A673 (cell line): ENCODE results near the gene CREB5. TPM values are rescaled to one million over a fixed set of nuclear protein-coding genes. Genes with fewer than 3 reads are reported as not detected.

Experiments
- BruUV-seq: library from RNA; stranded (reverse); fragments of 400-500 nt; replicated peaks from 2 replicates; lab custom pipeline; 2021; lab: Mats Ljungman, UMichigan
- CTCF ChIA-PET: fragments of 300-600 bp; sonication (Branson Sonifier 250); formaldehyde crosslinking; loops from one replicate; lab custom pipeline; 2022; ENCODE audit warnings: antibody characterized with exemption; lab: Charles Lee
- POLR2A ChIA-PET: fragments of 300-600 bp; sonication (Branson Sonifier 250); formaldehyde crosslinking; loops from one replicate; lab custom pipeline; 2022; ENCODE audit warnings: antibody characterized with exemption; ENCODE audit not compliant: low non-redundant PET; lab: Charles Lee
- DNase-seq: peaks from one replicate; pipeline ENCODE4 v3.0.0-alpha.2; 2015; ENCODE audit warnings: low spot score
- H3K27ac ChIP-seq: fragments of 200-600 bp; sonication (generic); 2 replicates; pipeline ENCODE4 v1.5.1; 2016; ENCODE audit warnings: mixed run types, low read depth, mild to moderate bottlenecking, mixed read lengths, antibody characterized with exemption, low read length; ENCODE audit not compliant: poor library complexity, severe bottlenecking
- H3K27me3 ChIP-seq: fragments of 200-600 bp; sonication (generic); replicated peaks from 2 replicates; pipeline ENCODE4 v1.6.1; 2017; ENCODE audit warnings: mixed run types, low read depth, mild to moderate bottlenecking, mixed read lengths, antibody characterized with exemption, low read length; ENCODE audit not compliant: insufficient read depth, poor library complexity
- H3K36me3 ChIP-seq: fragments of 200-600 bp; sonication (generic); 2 replicates; pipeline ENCODE4 v1.6.1; 2016; ENCODE audit warnings: mixed run types, mild to moderate bottlenecking, mixed read lengths, antibody characterized with exemption, low read length; ENCODE audit not compliant: insufficient read depth, poor library complexity, severe bottlenecking
- H3K4me1 ChIP-seq: fragments of 200-600 bp; sonication (generic); 2 replicates; pipeline ENCODE4 v1.6.1; 2017; ENCODE audit warnings: mixed run types, mild to moderate bottlenecking, mixed read lengths, antibody characterized with exemption, low read length; ENCODE audit not compliant: insufficient read depth, poor library complexity, severe bottlenecking
- H3K4me3 ChIP-seq: fragments of 200-600 bp; sonication (generic); 2 replicates; pipeline ENCODE4 v1.5.1; 2016; ENCODE audit warnings: low read depth, mixed run types, mild to moderate bottlenecking, mixed read lengths, low read length; ENCODE audit not compliant: poor library complexity, severe bottlenecking
- H3K9me3 ChIP-seq: fragments of 200-600 bp; sonication (generic); 2 replicates; pipeline ENCODE4 v1.6.1; 2016; ENCODE audit warnings: mixed run types, low read depth, mild to moderate bottlenecking, mixed read lengths, antibody characterized with exemption, low read length; ENCODE audit not compliant: poor library complexity, severe bottlenecking
- CTCF ChIP-seq: fragments of 300-800, 200-600 bp; sonication (generic); conservative IDR thresholded peaks from 2 replicates; pipeline ENCODE4 v1.5.1; 2017; ENCODE audit warnings: low read depth, mild to moderate bottlenecking, antibody characterized with exemption, low read length, moderate library complexity, mixed read lengths
- EZH2 ChIP-seq: fragments of 200-600 bp; sonication (generic); IDR thresholded peaks from 2 replicates; pipeline ENCODE4 v1.6.1; 2017; ENCODE audit warnings: borderline replicate concordance, low read depth, mild to moderate bottlenecking, mixed read lengths, antibody characterized with exemption, low read length; ENCODE audit not compliant: poor library complexity, severe bottlenecking
- intact Hi-C: fragments of 100-400 bp; cut with micrococcal nuclease; formaldehyde crosslinking; loops from one replicate; pipeline ENCODE4 v1.10.0; 2022; ENCODE audit not compliant: unreplicated experiment
- total RNA-seq: library from RNA; stranded (reverse); gene quantifications from 2 replicates; pipeline ENCODE4 v1.2.3, GENCODE V29; 2021

Gene CREB5
- total RNA-seq, 1 experiment from 2014 or later = 10.3 TPM

- Histone ChIP-seq H3K27me3 (no peaks in the 10 kb centered on the region), H3K4me3 (no peak overlapping the region), H3K4me1 (no peaks in the 10 kb centered on the region), H3K9me3 (no peaks in the 10 kb centered on the region), H3K36me3 (no peaks in the 10 kb centered on the region), H3K27ac (no peak overlapping the region)
- no peak for DNase-seq
- intact Hi-C loops = no loop called here
- CTCF ChIA-PET = no interaction called here
- POLR2A ChIA-PET = no interaction called here
- TF ChIP-seq CTCF (no peak), EZH2 (no peak)
- no TSS peak for BruUV-seq
Observed at GRCh38 chr7:28369523-28369922, 42.8 kb upstream of the CREB5 start.

GRCh38 chr7:28371846-28372245, 40.5 kb upstream of the CREB5 start:
- Histone ChIP-seq H3K9me3 (no peaks in the 10 kb centered on the region), H3K27ac (no peak overlapping the region), H3K27me3 (no peaks in the 10 kb centered on the region), H3K4me3 (no peak overlapping the region), H3K4me1 (no peaks in the 10 kb centered on the region), H3K36me3 (no peaks in the 10 kb centered on the region)
- POLR2A ChIA-PET = no interaction called here
- DNase-seq = no peak
- TF ChIP-seq EZH2 (no peak), CTCF (no peak)
- BruUV-seq = no TSS peak
- CTCF ChIA-PET = no interaction called here
- intact Hi-C loops = no loop called here

GRCh38 chr7:28373990-28374389, 38.3 kb upstream of the CREB5 start:
- no peaks in the 10 kb centered on the region for H3K36me3 ChIP-seq
- no TSS peak for BruUV-seq
- TF ChIP-seq CTCF = no peak
- TF ChIP-seq EZH2 = no peak
- H3K9me3 ChIP-seq = no peaks in the 10 kb centered on the region
- H3K27me3 ChIP-seq = no peaks in the 10 kb centered on the region
- no peak overlapping the region for H3K27ac ChIP-seq
- H3K4me3 ChIP-seq = no peak overlapping the region
- DNase-seq = no peak
- POLR2A ChIA-PET = no interaction called here
- intact Hi-C loops = no loop called here
- no peaks in the 10 kb centered on the region for H3K4me1 ChIP-seq
- CTCF ChIA-PET = no interaction called here
